Osteoblast (primary cell): ENCODE measurements around the gene ZMAT5. TPM values are rescaled to one million over a fixed set of nuclear protein-coding genes. Genes with fewer than 3 reads are reported as not detected.

Experiments
- DNase-seq: peaks from one replicate; pipeline ENCODE4 v3.0.0; 2011; ENCODE audit warnings: low spot score, mixed read lengths; ENCODE audit not compliant: insufficient read length; ENCODE audit errors: missing footprints
- H2AFZ ChIP-seq: 2 replicates; pipeline ENCODE4 v1.6.0; 2011; ENCODE audit warnings: mild to moderate bottlenecking, low read length
- H3K27ac ChIP-seq: 2 replicates; pipeline ENCODE4 v1.5.1; 2011; ENCODE audit warnings: mild to moderate bottlenecking, low read depth, low read length, moderate library complexity
- H3K27me3 ChIP-seq: 2 replicates; pipeline ENCODE4 v1.6.0; 2012; ENCODE audit warnings: mild to moderate bottlenecking, control low read depth, inconsistent platforms, low read length, moderate library complexity; ENCODE audit not compliant: insufficient read depth
- H3K36me3 ChIP-seq: 2 replicates; pipeline ENCODE4 v1.5.1; 2011; ENCODE audit warnings: mild to moderate bottlenecking, low read length, control low read depth, moderate library complexity; ENCODE audit not compliant: insufficient read depth
- H3K4me1 ChIP-seq: 2 replicates; pipeline ENCODE4 v1.5.1; 2011; ENCODE audit warnings: mild to moderate bottlenecking, low read length, control low read depth, moderate library complexity; ENCODE audit not compliant: insufficient read depth
- H3K4me2 ChIP-seq: 2 replicates; pipeline ENCODE4 v1.6.0; 2011; ENCODE audit warnings: mild to moderate bottlenecking, low read length; ENCODE audit not compliant: insufficient read depth
- H3K4me3 ChIP-seq: fragments of 200-600 bp; sonication (generic); 3 replicates; pipeline ENCODE4 v1.5.1; 2012; ENCODE audit warnings: mild to moderate bottlenecking, low read length, inconsistent platforms; ENCODE audit not compliant: insufficient read depth
- H3K79me2 ChIP-seq: 2 replicates; pipeline ENCODE4 v1.6.0; 2012; ENCODE audit warnings: mild to moderate bottlenecking, low read length, control low read depth, inconsistent platforms; ENCODE audit not compliant: insufficient read depth
- H3K9me3 ChIP-seq: 2 replicates; pipeline ENCODE4 v1.5.1; 2011; ENCODE audit warnings: low read depth, low read length, control low read depth
- H4K20me1 ChIP-seq: 2 replicates; pipeline ENCODE4 v1.6.0; 2012; ENCODE audit warnings: mild to moderate bottlenecking, low read length, control low read depth; ENCODE audit not compliant: insufficient read depth
- CTCF ChIP-seq: IDR thresholded peaks from 2 replicates; pipeline ENCODE4 v1.5.1; 2011; ENCODE audit warnings: mild to moderate bottlenecking, low read depth, low read length, moderate library complexity; ENCODE audit errors: extremely low read depth
- total RNA-seq: library from RNA; depleted of rRNA; stranded (reverse); fragments of >200 nt; gene quantifications from 2 replicates; pipeline ENCODE4 v1.2.3, GENCODE V29; 2012

Gene ZMAT5
- total RNA-seq, 1 donor, result 15.6 TPM

- peaks cover 3% of the 10 kb centered on the region for H3K4me1 ChIP-seq
Observed at GRCh38 chr22:29693161-29693560, 73.6 kb downstream of the ZMAT5 start.

GRCh38 chr22:29692327-29692640, 74.5 kb downstream of the ZMAT5 start:
- peaks cover 3% of the 10 kb centered on the region for H3K4me1 ChIP-seq

More at GRCh38 chr22:29693161-29693560, 73.6 kb downstream of the ZMAT5 start:
- no peak overlapping the region for H3K4me2 ChIP-seq
- no peak overlapping the region for H3K4me3 ChIP-seq
- no peak for TF ChIP-seq CTCF
- H3K36me3 ChIP-seq, result peaks cover 39% of the 10 kb centered on the region
- H3K79me2 ChIP-seq, result peaks cover 2% of the 10 kb centered on the region
- H2AFZ ChIP-seq, result no peak overlapping the region
- H3K9me3 ChIP-seq, result no peaks in the 10 kb centered on the region
- peaks cover 31% of the 10 kb centered on the region for H4K20me1 ChIP-seq
- DNase-seq, result no peak
- no peaks in the 10 kb centered on the region for H3K27me3 ChIP-seq
- no peak overlapping the region for H3K27ac ChIP-seq

GRCh38 chr22:29691636-29692326, 75.0 kb downstream of the ZMAT5 start:
- Histone ChIP-seq H4K20me1 (peaks cover 31% of the 10 kb centered on the region), H3K9me3 (no peaks in the 10 kb centered on the region), H3K27ac (no peak overlapping the region), H3K79me2 (peaks cover 2% of the 10 kb centered on the region), H3K4me1 (peaks cover 3% of the 10 kb centered on the region), H3K36me3 (peaks cover 49% of the 10 kb centered on the region), H2AFZ (no peak overlapping the region), H3K27me3 (no peaks in the 10 kb centered on the region), H3K4me2 (no peak overlapping the region), H3K4me3 (no peak overlapping the region)
- DNase-seq, result no peak
- TF ChIP-seq CTCF, result no peak

More at GRCh38 chr22:29692327-29692640, 74.5 kb downstream of the ZMAT5 start:
- Histone ChIP-seq H4K20me1 (peaks cover 31% of the 10 kb centered on the region), H3K9me3 (no peaks in the 10 kb centered on the region), H2AFZ (no peak overlapping the region), H3K4me2 (no peak overlapping the region), H3K27me3 (no peaks in the 10 kb centered on the region), H3K36me3 (peaks cover 46% of the 10 kb centered on the region), H3K4me3 (no peak overlapping the region), H3K27ac (no peak overlapping the region), H3K79me2 (peaks cover 2% of the 10 kb centered on the region)
- no peak for TF ChIP-seq CTCF
- no peak for DNase-seq

- no peaks in the 10 kb centered on the region for H3K27me3 ChIP-seq
- no peak overlapping the region for H3K27ac ChIP-seq
- H3K4me3 ChIP-seq, result no peak overlapping the region
- no peak for DNase-seq
- peaks cover 3% of the 10 kb centered on the region for H3K4me1 ChIP-seq
- no peak overlapping the region for H3K4me2 ChIP-seq
- peaks cover 2% of the 10 kb centered on the region for H3K79me2 ChIP-seq
- peaks cover 36% of the 10 kb centered on the region for H4K20me1 ChIP-seq
- H3K9me3 ChIP-seq, result no peaks in the 10 kb centered on the region
- H2AFZ ChIP-seq, result no peak overlapping the region
- TF ChIP-seq CTCF, result no peak
- peaks cover 52% of the 10 kb centered on the region for H3K36me3 ChIP-seq
Observed at GRCh38 chr22:29690476-29690875, 76.3 kb downstream of the ZMAT5 start.
